Omental fat pad (tissue), 4 donors: ENCODE results near the gene DSE. TPM values are rescaled to one million over a fixed set of nuclear protein-coding genes. Genes with fewer than 3 reads are reported as not detected.
A peak's percentile ranks its signal among the peaks of the same experiment; 100 is the strongest.

Experiments used
- ATAC-seq: fragments of 150-250 bp; one replicate; pipeline ENCODE4 v1.9.1; 2016; ENCODE audit warnings: mild to moderate bottlenecking, moderate library complexity; ENCODE audit not compliant: low FRiP score
- DNase-seq: peaks from one replicate; pipeline ENCODE4 v3.0.0-alpha.2; 2019; ENCODE audit warnings: low spot score
- total RNA-seq, 4 donors: library from RNA; depleted of rRNA; stranded (reverse); fragments of >200 nt; gene quantifications; one replicate each; pipeline ENCODE4 v1.1.0, GENCODE V29; 2016
- TF ChIP-seq, protein P1 (sequence below), 3 donors: fragments of 450-650 bp; IDR thresholded peaks; one replicate each; pipeline ENCODE4 v1.5.1; 2016 to 2017; ENCODE audit warnings: antibody characterized with exemption in 3 of 3, mild to moderate bottlenecking in 3 of 3, moderate library complexity in 2 of 3

Gene DSE
- total RNA-seq, 4 donors from 2014 or later, result 80.9 to 145 (median 100) TPM

DNA sequence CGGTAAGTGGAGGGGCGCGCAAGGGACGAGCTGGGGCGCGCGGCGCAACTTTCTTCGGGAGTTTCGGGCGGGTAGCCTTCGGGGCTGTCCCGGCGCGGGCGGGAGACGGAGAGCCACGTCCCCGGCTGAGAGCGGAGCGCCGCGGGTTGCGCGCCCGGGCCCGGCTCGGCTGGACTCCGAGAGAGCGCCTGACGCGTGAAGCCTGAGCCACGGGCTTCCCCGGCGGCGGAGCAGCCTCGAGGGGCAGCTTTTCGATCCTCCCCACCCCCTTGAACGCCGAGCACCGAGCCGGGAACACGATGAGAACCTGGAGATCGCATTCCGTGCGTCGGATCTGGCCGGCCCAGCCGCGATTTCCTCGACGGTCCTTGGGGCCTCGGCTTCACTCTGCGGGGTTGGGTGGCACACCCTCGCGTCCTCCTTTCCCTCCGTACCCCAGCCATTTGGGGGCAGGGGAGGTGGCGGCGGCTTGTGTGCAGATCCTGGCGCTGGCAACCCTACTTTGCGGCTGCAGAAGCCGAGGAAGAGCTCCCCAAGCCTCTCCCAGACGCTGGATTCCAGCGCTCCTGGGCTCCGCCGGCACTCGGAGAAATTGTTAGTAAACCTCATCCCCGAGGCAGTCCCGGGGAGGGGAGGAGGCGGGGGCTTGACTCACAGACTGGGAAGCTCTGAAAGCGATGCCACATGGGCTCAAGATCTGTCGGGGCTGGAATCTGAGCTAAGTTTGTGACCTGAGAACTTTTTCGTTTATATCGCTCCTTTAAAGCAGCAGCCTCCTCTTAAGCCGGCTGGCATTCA is 572 bp downstream of the DSE start:
- DNase-seq, result peak; percentile 59
- TF ChIP-seq, protein P1, sequence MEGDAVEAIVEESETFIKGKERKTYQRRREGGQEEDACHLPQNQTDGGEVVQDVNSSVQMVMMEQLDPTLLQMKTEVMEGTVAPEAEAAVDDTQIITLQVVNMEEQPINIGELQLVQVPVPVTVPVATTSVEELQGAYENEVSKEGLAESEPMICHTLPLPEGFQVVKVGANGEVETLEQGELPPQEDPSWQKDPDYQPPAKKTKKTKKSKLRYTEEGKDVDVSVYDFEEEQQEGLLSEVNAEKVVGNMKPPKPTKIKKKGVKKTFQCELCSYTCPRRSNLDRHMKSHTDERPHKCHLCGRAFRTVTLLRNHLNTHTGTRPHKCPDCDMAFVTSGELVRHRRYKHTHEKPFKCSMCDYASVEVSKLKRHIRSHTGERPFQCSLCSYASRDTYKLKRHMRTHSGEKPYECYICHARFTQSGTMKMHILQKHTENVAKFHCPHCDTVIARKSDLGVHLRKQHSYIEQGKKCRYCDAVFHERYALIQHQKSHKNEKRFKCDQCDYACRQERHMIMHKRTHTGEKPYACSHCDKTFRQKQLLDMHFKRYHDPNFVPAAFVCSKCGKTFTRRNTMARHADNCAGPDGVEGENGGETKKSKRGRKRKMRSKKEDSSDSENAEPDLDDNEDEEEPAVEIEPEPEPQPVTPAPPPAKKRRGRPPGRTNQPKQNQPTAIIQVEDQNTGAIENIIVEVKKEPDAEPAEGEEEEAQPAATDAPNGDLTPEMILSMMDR (IDR thresholded peaks at IDR 0.05), result no peak
- ATAC-seq, result peak; percentile 76

DNA sequence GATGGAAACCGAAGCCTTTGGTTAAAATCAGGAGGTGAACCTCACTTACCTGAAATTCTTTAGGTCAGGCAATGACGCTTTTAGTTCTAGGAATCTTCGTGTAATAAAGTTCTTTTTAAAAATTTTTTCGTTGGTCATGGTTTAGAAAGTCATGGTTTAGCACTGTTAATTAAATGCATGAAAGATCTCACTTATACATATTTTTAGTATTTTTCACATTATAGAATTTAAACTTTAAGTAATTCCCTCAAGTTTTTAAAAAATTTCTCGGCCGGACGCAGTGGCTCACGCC is 1.1 kb downstream of the DSE start:
- TF ChIP-seq, protein P1 (IDR thresholded peaks at IDR 0.05), result no peak
- ATAC-seq (no peak), DNase-seq (no peak)

DNA sequence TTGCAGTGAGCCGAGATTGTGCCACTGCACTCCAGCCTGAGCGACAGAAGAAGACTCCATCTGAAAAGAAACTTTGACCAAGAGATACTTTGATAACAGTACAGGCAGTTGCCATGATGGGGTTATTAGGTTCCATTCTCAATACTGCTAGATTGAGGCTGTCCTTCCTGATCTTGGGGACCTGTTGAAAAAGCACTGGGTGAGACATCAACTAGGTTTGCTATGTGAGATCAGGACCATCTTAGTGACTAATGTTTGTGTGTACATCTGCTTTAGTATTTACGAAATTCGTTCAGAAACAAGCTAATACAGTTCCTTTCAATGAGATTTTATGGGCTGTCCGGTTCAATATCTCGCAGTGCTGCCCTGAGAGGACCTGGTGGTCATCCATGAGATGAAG is 2.6 kb downstream of the DSE start:
- no peak for DNase-seq
- no peak for ATAC-seq
- TF ChIP-seq, protein P1 (IDR thresholded peaks at IDR 0.05), result no peak

DNA sequence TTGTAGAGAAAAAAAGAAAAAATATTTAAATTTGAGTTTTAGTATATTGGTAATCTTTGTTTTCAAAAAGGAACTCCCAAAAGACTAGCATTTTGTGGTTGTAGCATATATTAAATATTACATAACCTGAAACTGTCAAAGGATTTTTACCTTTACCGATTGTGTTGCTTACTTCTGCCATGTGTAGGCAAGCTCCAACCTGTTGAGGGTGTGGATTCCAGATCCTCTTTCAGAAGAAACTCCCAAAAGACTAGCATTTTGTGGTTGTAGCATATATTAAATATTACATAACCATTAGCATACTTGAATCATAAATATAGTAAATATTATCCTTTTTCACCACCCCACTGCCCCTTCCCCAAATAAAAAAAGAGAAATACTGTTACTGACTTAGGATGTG is 3.2 kb downstream of the DSE start:
- TF ChIP-seq, protein P1 (IDR thresholded peaks at IDR 0.05), result no peak

DNA sequence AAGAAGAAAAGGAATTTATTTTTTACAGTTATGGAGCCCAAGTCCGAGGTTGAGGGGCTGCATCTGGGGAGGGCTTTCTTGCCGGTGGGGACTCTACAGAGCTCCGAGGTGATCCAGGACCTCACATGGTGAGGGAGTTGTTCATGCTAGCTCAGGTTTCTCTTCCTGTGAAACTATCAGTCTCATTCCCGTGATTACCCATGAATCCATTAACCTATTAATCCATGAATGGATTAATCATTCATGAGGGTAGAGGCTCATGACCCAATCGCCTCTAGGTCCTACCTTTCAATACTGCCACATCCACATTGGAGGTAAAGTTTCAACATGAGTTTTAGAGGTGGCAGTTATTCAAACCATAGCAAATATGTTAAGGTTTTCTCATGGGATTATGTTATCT is 3.8 kb downstream of the DSE start:
- DNase-seq, result no peak
- ATAC-seq, result no peak
- TF ChIP-seq, protein P1 (IDR thresholded peaks at IDR 0.05), result no peak

More for the DNA sequence above, 3.2 kb downstream of the DSE start:
- ATAC-seq (no peak), DNase-seq (no peak)

DNA sequence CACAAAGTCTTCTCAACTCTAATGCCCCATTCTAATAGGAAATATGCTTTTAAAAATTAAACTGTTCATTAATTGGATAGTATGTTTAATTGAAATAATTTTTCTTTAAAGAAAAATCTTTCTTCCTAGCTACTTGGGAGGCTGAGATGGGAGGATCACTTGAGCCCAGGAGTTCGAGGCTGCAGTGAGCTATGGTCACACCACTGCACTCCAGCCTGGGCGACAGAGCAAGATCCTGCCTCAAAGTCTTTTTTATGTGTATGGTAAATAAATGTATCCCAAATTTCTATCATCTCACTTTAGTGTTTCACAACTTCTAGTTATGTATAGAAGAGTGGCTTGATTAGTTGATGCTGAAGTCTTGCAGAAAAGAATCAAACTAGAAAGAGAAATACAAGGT is 4.5 kb downstream of the DSE start:
- ATAC-seq (no peak), DNase-seq (no peak)
- TF ChIP-seq, protein P1 (IDR thresholded peaks at IDR 0.05), result no peak

DNA sequence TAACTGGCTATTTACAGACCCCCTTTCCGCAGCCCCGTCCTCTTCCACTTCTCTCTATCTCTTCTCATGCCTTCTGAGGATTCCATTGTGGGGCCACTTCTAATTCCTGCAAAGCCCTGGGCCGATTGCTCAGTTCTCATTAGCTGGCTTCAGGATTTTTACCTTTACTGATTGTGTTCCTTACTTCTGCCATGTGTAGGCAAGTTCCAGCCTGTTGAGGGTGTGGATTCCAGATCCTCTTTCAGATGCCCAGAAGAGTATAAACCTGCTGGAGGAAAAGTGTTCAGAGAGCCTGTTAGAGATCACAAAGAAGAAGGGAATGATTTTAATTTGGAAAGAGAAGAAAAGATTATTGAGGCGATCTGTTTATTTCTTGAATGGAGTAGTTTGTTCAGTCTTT is 5.4 kb downstream of the DSE start:
- ATAC-seq (no peak), DNase-seq (no peak)
- TF ChIP-seq, protein P1 (IDR thresholded peaks at IDR 0.05), result no peak
